Measurements from ENCODE around the gene PSMA6. TPM values are rescaled to one million over a fixed set of nuclear protein-coding genes. Genes with fewer than 3 reads are reported as not detected.

PSMA6 gene
- total and polyA plus RNA-seq, 2 donors (not counting 1 experiment from before 2014, with no cell fraction given), result 190 to 225 TPM

DNA sequence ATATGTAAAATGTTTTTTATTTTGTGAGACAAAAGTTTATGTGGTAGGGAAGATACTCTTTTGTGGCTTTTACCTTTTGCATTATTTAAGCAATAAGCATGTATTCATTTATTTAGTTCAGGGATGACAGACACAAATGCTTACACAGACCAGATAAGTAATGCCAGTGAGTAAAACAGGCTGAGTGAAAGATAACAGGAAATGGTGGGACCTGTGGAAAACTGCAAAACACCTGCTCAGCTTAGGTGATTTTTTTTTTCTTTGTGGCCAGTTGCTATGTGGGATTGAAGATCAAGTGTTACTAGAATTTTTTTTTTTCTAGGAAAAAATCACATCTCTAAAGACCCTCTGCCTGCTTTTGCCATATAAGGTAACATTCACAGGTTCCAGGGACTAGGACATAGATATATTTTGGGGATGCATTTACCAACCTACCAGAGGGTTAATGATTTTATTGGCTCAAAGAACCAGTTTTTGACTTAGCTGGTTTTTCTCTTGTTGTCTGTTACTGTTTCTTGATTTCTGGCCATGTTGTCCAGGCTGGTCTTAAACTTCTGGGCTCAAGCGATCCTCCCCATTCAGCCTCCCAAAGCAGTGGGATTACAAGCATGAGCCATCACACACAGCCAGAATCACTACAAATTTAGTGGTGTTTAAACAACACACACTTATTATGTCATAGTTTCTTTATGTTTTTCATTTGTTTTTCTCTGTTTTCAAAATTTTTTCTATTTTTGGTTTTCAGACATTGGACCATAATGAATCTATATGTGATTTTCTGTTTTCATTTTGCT lies 9.8 kb downstream of the PSMA6 start:
- H3K4me2 ChIP-seq (ENCODE audit: extremely low read depth, insufficient read depth, low read length), result no peak overlapping the region
- no peak for TF ChIP-seq EZH2 (IDR thresholded peaks at IDR 0.05; ENCODE audit: low read length, missing control alignments)
- TF ChIP-seq, protein P1, sequence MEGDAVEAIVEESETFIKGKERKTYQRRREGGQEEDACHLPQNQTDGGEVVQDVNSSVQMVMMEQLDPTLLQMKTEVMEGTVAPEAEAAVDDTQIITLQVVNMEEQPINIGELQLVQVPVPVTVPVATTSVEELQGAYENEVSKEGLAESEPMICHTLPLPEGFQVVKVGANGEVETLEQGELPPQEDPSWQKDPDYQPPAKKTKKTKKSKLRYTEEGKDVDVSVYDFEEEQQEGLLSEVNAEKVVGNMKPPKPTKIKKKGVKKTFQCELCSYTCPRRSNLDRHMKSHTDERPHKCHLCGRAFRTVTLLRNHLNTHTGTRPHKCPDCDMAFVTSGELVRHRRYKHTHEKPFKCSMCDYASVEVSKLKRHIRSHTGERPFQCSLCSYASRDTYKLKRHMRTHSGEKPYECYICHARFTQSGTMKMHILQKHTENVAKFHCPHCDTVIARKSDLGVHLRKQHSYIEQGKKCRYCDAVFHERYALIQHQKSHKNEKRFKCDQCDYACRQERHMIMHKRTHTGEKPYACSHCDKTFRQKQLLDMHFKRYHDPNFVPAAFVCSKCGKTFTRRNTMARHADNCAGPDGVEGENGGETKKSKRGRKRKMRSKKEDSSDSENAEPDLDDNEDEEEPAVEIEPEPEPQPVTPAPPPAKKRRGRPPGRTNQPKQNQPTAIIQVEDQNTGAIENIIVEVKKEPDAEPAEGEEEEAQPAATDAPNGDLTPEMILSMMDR (conservative IDR thresholded peaks at IDR 0.05 in 1 of 2, IDR thresholded peaks at IDR 0.05 in 1 of 2; ENCODE audit: low read depth in 1 of 2, low read length in 2 of 2), result no peak
- no peaks in the 10 kb centered on the region for H4K20me1 ChIP-seq (ENCODE audit: control insufficient read depth, extremely low read depth, insufficient read depth, low read length)

DNA sequence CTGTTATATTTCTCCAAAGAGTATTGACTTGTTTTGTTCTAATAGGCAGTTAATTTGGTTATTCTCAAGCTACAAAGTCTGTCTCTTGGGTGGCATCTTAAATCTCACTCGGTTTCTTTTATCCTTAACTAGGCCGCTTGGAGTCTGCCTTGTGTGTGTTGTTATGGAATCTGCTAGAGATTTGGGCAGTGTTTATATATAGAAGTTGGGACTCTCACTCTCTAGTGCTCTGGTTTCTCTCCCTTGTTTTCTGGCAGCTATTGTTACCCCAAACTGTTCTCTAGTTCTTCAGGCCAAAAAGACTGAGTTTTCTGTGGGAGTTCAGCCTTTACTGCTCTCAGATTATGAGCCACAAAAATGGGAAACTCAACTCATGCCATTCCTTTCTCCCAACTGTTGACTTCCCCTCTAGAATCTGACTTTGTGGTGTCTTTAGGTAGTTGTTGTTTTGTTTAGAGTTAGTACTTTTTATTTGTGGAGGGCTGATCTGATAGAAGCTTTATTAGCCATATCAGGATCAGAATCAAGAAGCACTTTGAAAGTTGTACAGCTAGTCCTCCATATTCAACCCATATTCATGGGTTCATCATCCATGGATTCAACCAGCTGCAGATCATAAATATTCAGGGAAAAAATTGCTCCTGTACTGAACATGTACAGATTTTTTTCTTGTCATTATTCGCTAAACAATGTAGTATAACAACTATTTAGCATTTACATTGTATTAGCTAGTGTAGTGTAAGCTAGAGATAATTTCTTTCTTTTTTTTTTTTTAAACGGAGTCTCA lies 11.2 kb downstream of the PSMA6 start:
- H3K27me3 ChIP-seq (ENCODE audit: control insufficient read depth, insufficient read depth, low read length), result no peaks in the 10 kb centered on the region
- no peak for DNase-seq (ENCODE audit: low read depth in 2 of 2)
- no peaks in the 10 kb centered on the region for H3K4me1 ChIP-seq (ENCODE audit: control insufficient read depth, extremely low read depth, insufficient read depth, low read length)
- H3K36me3 ChIP-seq (ENCODE audit: control insufficient read depth, insufficient read depth, low read length), result no peaks in the 10 kb centered on the region
- TF ChIP-seq, protein P1 (conservative IDR thresholded peaks at IDR 0.05 in 1 of 2, IDR thresholded peaks at IDR 0.05 in 1 of 2; ENCODE audit: low read depth in 1 of 2, low read length in 2 of 2), result no peak
- TF ChIP-seq EZH2 (IDR thresholded peaks at IDR 0.05; ENCODE audit: low read length, missing control alignments), result no peak
- H3K79me2 ChIP-seq (ENCODE audit: control insufficient read depth, insufficient read depth, low read length), result peaks cover 80% of the 10 kb centered on the region
- no peaks in the 10 kb centered on the region for H4K20me1 ChIP-seq (ENCODE audit: control insufficient read depth, extremely low read depth, insufficient read depth, low read length)
- no peaks in the 10 kb centered on the region for H3K9me3 ChIP-seq (ENCODE audit: control insufficient read depth, insufficient read depth, low read depth, low read length)
- H2AFZ ChIP-seq (ENCODE audit: low read length), result no peak overlapping the region
- no peak overlapping the region for H3K9ac ChIP-seq (ENCODE audit: insufficient read depth, low read length)
- no peak overlapping the region for H3K4me2 ChIP-seq (ENCODE audit: extremely low read depth, insufficient read depth, low read length)
- no peak overlapping the region for H3K27ac ChIP-seq (ENCODE audit: insufficient read depth, low read length)
- no peak overlapping the region for H3K4me3 ChIP-seq (replicated peaks in 1 of 4; ENCODE audit: control extremely low read depth in 1 of 4, insufficient read depth in 1 of 4, low read depth in 3 of 4, low read length in 4 of 4)

More for the DNA sequence above, 9.8 kb downstream of the PSMA6 start:
- H3K4me3 ChIP-seq (replicated peaks in 1 of 4; ENCODE audit: control extremely low read depth in 1 of 4, insufficient read depth in 1 of 4, low read depth in 3 of 4, low read length in 4 of 4), result no peak overlapping the region
- H3K9ac ChIP-seq (ENCODE audit: insufficient read depth, low read length), result no peak overlapping the region
- no peak overlapping the region for H3K27ac ChIP-seq (ENCODE audit: insufficient read depth, low read length)
- H2AFZ ChIP-seq (ENCODE audit: low read length), result no peak overlapping the region
- no peaks in the 10 kb centered on the region for H3K36me3 ChIP-seq (ENCODE audit: control insufficient read depth, insufficient read depth, low read length)
- H3K79me2 ChIP-seq (ENCODE audit: control insufficient read depth, insufficient read depth, low read length), result peaks cover 89% of the 10 kb centered on the region
- H3K4me1 ChIP-seq (ENCODE audit: control insufficient read depth, extremely low read depth, insufficient read depth, low read length), result no peaks in the 10 kb centered on the region
- H3K27me3 ChIP-seq (ENCODE audit: control insufficient read depth, insufficient read depth, low read length), result no peaks in the 10 kb centered on the region
- DNase-seq (ENCODE audit: low read depth in 2 of 2), result no peak
- H3K9me3 ChIP-seq (ENCODE audit: control insufficient read depth, insufficient read depth, low read depth, low read length), result no peaks in the 10 kb centered on the region

DNA sequence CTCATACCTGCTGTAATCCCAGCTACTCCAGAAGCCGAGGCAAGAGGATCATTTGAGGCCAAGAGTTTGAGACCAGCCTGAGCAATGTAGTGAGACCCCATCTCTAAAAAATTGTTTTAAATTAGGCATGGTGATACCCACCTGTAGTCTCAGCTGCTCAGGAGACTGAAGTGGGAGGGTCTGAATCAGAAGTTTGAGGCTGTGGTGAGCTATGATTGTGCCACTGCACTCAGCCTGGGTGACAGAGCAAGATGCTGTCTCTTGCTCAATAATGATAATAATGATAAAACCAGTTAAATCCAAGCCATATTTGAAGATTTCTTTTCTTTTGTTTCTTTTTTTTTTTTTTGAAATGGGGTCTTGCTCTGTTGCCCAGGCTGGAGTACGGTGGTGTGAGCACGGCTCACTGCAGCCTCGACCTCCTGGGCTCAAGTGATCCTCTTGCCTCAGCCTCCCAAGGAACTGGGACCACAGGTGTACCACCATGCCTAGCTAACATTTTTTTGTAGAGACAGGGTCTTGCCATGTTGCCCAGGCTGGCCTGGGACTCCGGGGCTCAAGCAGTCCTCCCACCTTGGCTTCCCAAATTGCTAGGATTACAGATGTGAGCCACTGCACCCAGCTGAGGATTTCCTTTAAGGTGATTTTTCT lies 12.8 kb downstream of the PSMA6 start:
- H2AFZ ChIP-seq (ENCODE audit: low read length), result no peak overlapping the region
- H3K27ac ChIP-seq (ENCODE audit: insufficient read depth, low read length), result no peak overlapping the region
- no peak for TF ChIP-seq EZH2 (IDR thresholded peaks at IDR 0.05; ENCODE audit: low read length, missing control alignments)
- TF ChIP-seq, protein P1 (conservative IDR thresholded peaks at IDR 0.05 in 1 of 2, IDR thresholded peaks at IDR 0.05 in 1 of 2; ENCODE audit: low read depth in 1 of 2, low read length in 2 of 2), result no peak
- no peaks in the 10 kb centered on the region for H3K4me1 ChIP-seq (ENCODE audit: control insufficient read depth, extremely low read depth, insufficient read depth, low read length)
- H3K36me3 ChIP-seq (ENCODE audit: control insufficient read depth, insufficient read depth, low read length), result no peaks in the 10 kb centered on the region
- no peak overlapping the region for H3K4me3 ChIP-seq (replicated peaks in 1 of 4; ENCODE audit: control extremely low read depth in 1 of 4, insufficient read depth in 1 of 4, low read depth in 3 of 4, low read length in 4 of 4)
- no peaks in the 10 kb centered on the region for H3K27me3 ChIP-seq (ENCODE audit: control insufficient read depth, insufficient read depth, low read length)
- H3K9ac ChIP-seq (ENCODE audit: insufficient read depth, low read length), result no peak overlapping the region
- no peaks in the 10 kb centered on the region for H3K9me3 ChIP-seq (ENCODE audit: control insufficient read depth, insufficient read depth, low read depth, low read length)
- H3K4me2 ChIP-seq (ENCODE audit: extremely low read depth, insufficient read depth, low read length), result no peak overlapping the region
- no peaks in the 10 kb centered on the region for H4K20me1 ChIP-seq (ENCODE audit: control insufficient read depth, extremely low read depth, insufficient read depth, low read length)
- DNase-seq (ENCODE audit: low read depth in 2 of 2), result no peak
- H3K79me2 ChIP-seq (ENCODE audit: control insufficient read depth, insufficient read depth, low read length), result peaks cover 69% of the 10 kb centered on the region
